WTC11 (cell line): Measurements from ENCODE around the gene FAN1. TPM values are rescaled to one million over a fixed set of nuclear protein-coding genes. Genes with fewer than 3 reads are reported as not detected.

Experiments used
- ATAC-seq: fragments of 200-7000 bp; cut with Tn5 transposase; 2 replicates; pipeline ENCODE4 v1.10.0; 2021; ENCODE audit warnings: mild to moderate bottlenecking, moderate library complexity
- CTCF ChIA-PET: fragments of 300-600 bp; sonication (Branson Sonifier 250); formaldehyde crosslinking; loops from one replicate; lab custom pipeline; 2021; ENCODE audit warnings: antibody characterized with exemption; lab: Charles Lee
- POLR2A ChIA-PET: fragments of 350-600 bp; sonication (Branson Sonifier 250); formaldehyde crosslinking; loops from one replicate; lab custom pipeline; 2021; ENCODE audit warnings: antibody characterized with exemption; lab: Charles Lee
- DNase-seq: peaks from one replicate; pipeline ENCODE4 v3.0.0; 2021; ENCODE audit warnings: low spot score
- H3K27ac Mint-ChIP-seq: 2 replicates; pipeline ENCODE4 v1.8.0; 2021; ENCODE audit warnings: mixed read lengths
- H3K27me3 Mint-ChIP-seq: 2 replicates; pipeline ENCODE4 v1.8.0; 2021; ENCODE audit warnings: low read depth, mild to moderate bottlenecking, moderate library complexity, mixed read lengths
- H3K36me3 Mint-ChIP-seq: 2 replicates; pipeline ENCODE4 v1.8.0; 2021; ENCODE audit warnings: mixed read lengths
- H3K4me1 Mint-ChIP-seq: 2 replicates; pipeline ENCODE4 v1.8.0; 2022; ENCODE audit warnings: mixed read lengths
- H3K4me3 Mint-ChIP-seq: 2 replicates; pipeline ENCODE4 v1.8.0; 2021; ENCODE audit warnings: mild to moderate bottlenecking, moderate library complexity, mixed read lengths
- H3K9me3 Mint-ChIP-seq: 2 replicates; pipeline ENCODE4 v1.8.0; 2021; ENCODE audit warnings: mixed read lengths
- AR ChIP-seq: fragments of 250-450 bp; sonication (Bioruptor Pico); IDR thresholded peaks from 2 replicates; pipeline ENCODE4 v1.9.0; 2021; ENCODE audit warnings: mild to moderate bottlenecking
- ATF1 ChIP-seq: sonication (generic); formaldehyde crosslinking; IDR thresholded peaks from 2 replicates; pipeline ENCODE4 v1.8.1; 2023; ENCODE audit warnings: mild to moderate bottlenecking, moderate library complexity, missing genetic modification reagents
- ATF2 ChIP-seq: sonication (generic); formaldehyde crosslinking; IDR thresholded peaks from 2 replicates; pipeline ENCODE4 v1.8.1; 2022; ENCODE audit warnings: low read depth, missing genetic modification reagents, borderline replicate concordance
- ATF6 ChIP-seq: sonication (generic); formaldehyde crosslinking; IDR thresholded peaks from 2 replicates; pipeline ENCODE4 v1.8.1; 2023; ENCODE audit warnings: mild to moderate bottlenecking, missing genetic modification reagents
- CREB1 ChIP-seq: sonication (generic); formaldehyde crosslinking; IDR thresholded peaks from 2 replicates; pipeline ENCODE4 v1.8.0; 2023; ENCODE audit warnings: mild to moderate bottlenecking, missing genetic modification reagents
- FOXK1 ChIP-seq: sonication (generic); formaldehyde crosslinking; IDR thresholded peaks from 2 replicates; pipeline ENCODE4 v1.8.0; 2022; ENCODE audit warnings: mild to moderate bottlenecking, moderate library complexity, missing genetic modification reagents
- FOXP4 ChIP-seq: sonication (generic); formaldehyde crosslinking; IDR thresholded peaks from 2 replicates; pipeline ENCODE4 v1.8.0; 2022; ENCODE audit warnings: mild to moderate bottlenecking, missing genetic modification reagents
- HMGA2 ChIP-seq: fragments of 250-450 bp; sonication (Bioruptor Pico); IDR thresholded peaks from 2 replicates; pipeline ENCODE4 v1.4.0; 2021; ENCODE audit warnings: mild to moderate bottlenecking, moderate library complexity
- IRF1 ChIP-seq: sonication (generic); formaldehyde crosslinking; IDR thresholded peaks from 2 replicates; pipeline ENCODE4 v1.8.0; 2023; ENCODE audit warnings: missing genetic modification reagents
- MYBL2 ChIP-seq: sonication (generic); formaldehyde crosslinking; IDR thresholded peaks from 2 replicates; pipeline ENCODE4 v1.8.1; 2023; ENCODE audit warnings: mild to moderate bottlenecking, moderate library complexity, missing genetic modification reagents
- NR2C2 ChIP-seq: sonication (generic); formaldehyde crosslinking; IDR thresholded peaks from 2 replicates; pipeline ENCODE4 v1.8.0; 2022; ENCODE audit warnings: mild to moderate bottlenecking, missing genetic modification reagents
- PREB ChIP-seq: sonication (generic); formaldehyde crosslinking; IDR thresholded peaks from 2 replicates; pipeline ENCODE4 v1.8.1; 2022; ENCODE audit warnings: mild to moderate bottlenecking, missing genetic modification reagents, moderate library complexity, borderline replicate concordance
- RORB ChIP-seq: fragments of 250-450 bp; sonication (Bioruptor Pico); IDR thresholded peaks from 2 replicates; pipeline ENCODE4 v1.9.0; 2021; ENCODE audit warnings: mild to moderate bottlenecking
- SMAD4 ChIP-seq: sonication (generic); formaldehyde crosslinking; IDR thresholded peaks from 2 replicates; pipeline ENCODE4 v1.8.0; 2022; ENCODE audit warnings: mild to moderate bottlenecking, missing genetic modification reagents
- TEAD1 ChIP-seq: sonication (generic); formaldehyde crosslinking; IDR thresholded peaks from 2 replicates; pipeline ENCODE4 v1.8.0; 2022; ENCODE audit warnings: mild to moderate bottlenecking, missing genetic modification reagents
- TP53 ChIP-seq: sonication (generic); formaldehyde crosslinking; IDR thresholded peaks from 2 replicates; pipeline ENCODE4 v1.8.1; 2023; ENCODE audit warnings: mild to moderate bottlenecking, missing genetic modification reagents
- USF1 ChIP-seq: sonication (generic); formaldehyde crosslinking; IDR thresholded peaks from 2 replicates; pipeline ENCODE4 v1.8.0; 2022; ENCODE audit warnings: mild to moderate bottlenecking, missing genetic modification reagents
- ZNF219 ChIP-seq: sonication (generic); formaldehyde crosslinking; IDR thresholded peaks from 2 replicates; pipeline ENCODE4 v1.8.0; 2023; ENCODE audit warnings: missing genetic modification reagents, mild to moderate bottlenecking, borderline replicate concordance
- ZNF396 ChIP-seq: fragments of 250-450 bp; sonication (Bioruptor Pico); IDR thresholded peaks from 2 replicates; pipeline ENCODE4 v1.8.0; 2021; ENCODE audit warnings: mild to moderate bottlenecking, moderate library complexity, borderline replicate concordance
- ZNF425 ChIP-seq: fragments of 250-450 bp; sonication (Bioruptor Pico); conservative IDR thresholded peaks from 2 replicates; pipeline ENCODE4 v1.9.0; 2021; ENCODE audit warnings: mild to moderate bottlenecking
- total RNA-seq: library from RNA; stranded (reverse); gene quantifications from 3 replicates; pipeline ENCODE4 v1.2.3, GENCODE V29; 2021

FAN1 gene
- total RNA-seq, 1 experiment from 2014 or later, result 22.8 TPM

GRCh38 chr15:30939161-30939560 lies 35.4 kb downstream of the FAN1 start:
- H3K36me3 Mint-ChIP-seq, result peaks cover 61% of the 10 kb centered on the region
- H3K4me1 Mint-ChIP-seq, result no peaks in the 10 kb centered on the region
- POLR2A ChIA-PET, result no interaction called here
- H3K4me3 Mint-ChIP-seq, result no peak overlapping the region
- H3K9me3 Mint-ChIP-seq, result no peaks in the 10 kb centered on the region
- CTCF ChIA-PET, result interaction anchor here (0.9 kb wide), 1 partner anchor 190 kb away, joined by 3 read pairs; no protein-coding TSS in a partner anchor
- TF ChIP-seq PREB (CRISPR knock-in tag) (no peak), CREB1 (no peak), TP53 (CRISPR knock-in tag) (no peak), HMGA2 (CRISPR knock-in tag) (no peak), AR (CRISPR knock-in tag) (no peak), ZNF219 (CRISPR knock-in tag) (no peak)
- no peak for ATAC-seq
- H3K27me3 Mint-ChIP-seq, result no peaks in the 10 kb centered on the region
- no peak overlapping the region for H3K27ac Mint-ChIP-seq
- DNase-seq, result no peak

GRCh38 chr15:30940359-30940758 lies 36.6 kb downstream of the FAN1 start:
- Mint-ChIP-seq H3K36me3 (peaks cover 69% of the 10 kb centered on the region), H3K27ac (no peak overlapping the region), H3K27me3 (no peaks in the 10 kb centered on the region), H3K4me3 (no peak overlapping the region), H3K9me3 (no peaks in the 10 kb centered on the region), H3K4me1 (no peaks in the 10 kb centered on the region)
- TF ChIP-seq USF1 (CRISPR knock-in tag) (no peak), MYBL2 (CRISPR knock-in tag) (no peak), ZNF396 (no peak), TP53 (CRISPR knock-in tag) (no peak), ZNF425 (CRISPR knock-in tag) (no peak), FOXP4 (CRISPR knock-in tag) (no peak), RORB (CRISPR knock-in tag) (no peak), ATF6 (no peak), IRF1 (CRISPR knock-in tag) (no peak), TEAD1 (CRISPR knock-in tag) (no peak), ATF1 (CRISPR knock-in tag) (no peak), SMAD4 (CRISPR knock-in tag) (no peak), FOXK1 (CRISPR knock-in tag) (no peak), ATF2 (no peak), NR2C2 (no peak)
- CTCF ChIA-PET, result interaction anchor here (0.6 to 4.1 kb wide), 2 partner anchors 135 to 189 kb away, joined by 3 to 23 read pairs; no protein-coding TSS in a partner anchor
- DNase-seq (no peak), ATAC-seq (no peak)
- POLR2A ChIA-PET, result no interaction called here
